HEK293 (cell line): ENCODE measurements around the gene SERHL2.
"Not testable (repeated sequence)": the region's sequence is repeated elsewhere in the genome, so short reads cannot be mapped to it uniquely, and the experiment has no call there.

ENCODE experiments used
- CTCF ChIP-seq: fragments of 450-650 bp; formaldehyde crosslinking; IDR thresholded peaks from 2 replicates; pipeline ENCODE4 v1.5.1; 2016; ENCODE audit warnings: missing biosample characterization, missing genetic modification characterization
- HOXC10 ChIP-seq: sonication (generic); formaldehyde crosslinking; IDR thresholded peaks from 2 replicates; pipeline ENCODE4 v1.8.1; 2023; ENCODE audit warnings: mild to moderate bottlenecking, missing genetic modification reagents
- PATZ1 ChIP-seq: fragments of 450-650 bp; formaldehyde crosslinking; IDR thresholded peaks from 2 replicates; pipeline ENCODE4 v1.5.1; 2016; ENCODE audit warnings: missing biosample characterization, missing genetic modification characterization
- ZNF132 ChIP-seq: fragments of 450-650 bp; formaldehyde crosslinking; IDR thresholded peaks from 2 replicates; pipeline ENCODE4 v1.5.1; 2017; ENCODE audit warnings: missing biosample characterization, missing genetic modification characterization, borderline replicate concordance
- ZNF175 ChIP-seq: fragments of 450-650 bp; formaldehyde crosslinking; IDR thresholded peaks from 2 replicates; pipeline ENCODE4 v1.5.1; 2016; ENCODE audit warnings: missing biosample characterization, missing genetic modification characterization
- ZNF394 ChIP-seq: fragments of 450-650 bp; formaldehyde crosslinking; IDR thresholded peaks from 2 replicates; pipeline ENCODE4 v1.5.1; 2016; ENCODE audit warnings: missing biosample characterization, missing genetic modification characterization, mild to moderate bottlenecking, moderate library complexity, borderline replicate concordance

- not testable (repeated sequence) for TF ChIP-seq CTCF (tag by site-specific recombination); HOXC10 (CRISPR knock-in tag); PATZ1 (tag by site-specific recombination); ZNF394 (tag by site-specific recombination); ZNF175 (tag by site-specific recombination); ZNF132 (tag by site-specific recombination)
Observed at GRCh38 chr22:42548126-42548525, 5.6 kb upstream of the SERHL2 start.
